ENCODE measurements around the gene CTSA.
"Not testable (repeated sequence)": the region's sequence is repeated elsewhere in the genome, so short reads cannot be mapped to it uniquely, and the experiment has no call there.

Gene CTSA

GRCh38 chr20:45857114-45857881 lies 33.8 kb upstream of the CTSA start, which contains the start of the genes ACOT8 and ZSWIM3:
Gene ACOT8 (minus strand): TSS chr20:45857392. CDS start chr20:45857315, 77 bp downstream.
Gene ZSWIM3 (plus strand): TSS chr20:45857614. CDS start chr20:45857826, 212 bp downstream.
- ATAC-seq (replicated peaks) (peak; percentile 94), DNase-seq (peak; percentile 94 to 96 (median 96))
- no peaks in the 10 kb centered on the region for H3K27me3 Mint-ChIP-seq
- peaks cover 26 to 39% of the 10 kb centered on the region in 2 donors for H3K4me1 Mint-ChIP-seq (ENCODE audit: low read depth in 2 of 2)
- peaks cover 36% of the 10 kb centered on the region for H3K36me3 Mint-ChIP-seq (ENCODE audit: insufficient read depth)
- H3K27ac Mint-ChIP-seq = peak within 1 kb of the TSS; percentile 96 to 97
- H3K4me3 Mint-ChIP-seq = peak within 1 kb of the TSS; percentile 97 to 99
- H3K9me3 Mint-ChIP-seq = no peaks in the 10 kb centered on the region

GRCh38 chr20:45857882-45858216 lies 33.3 kb upstream of the CTSA start:
- peaks cover 26 to 39% of the 10 kb centered on the region in 2 donors for H3K4me1 Mint-ChIP-seq (ENCODE audit: low read depth in 2 of 2)
- ATAC-seq (replicated peaks) (peak; percentile 14), DNase-seq (no peak)
- peak overlapping the region; percentile 96 to 97 for H3K27ac Mint-ChIP-seq
- peak overlapping the region; percentile 97 to 99 for H3K4me3 Mint-ChIP-seq
- no peaks in the 10 kb centered on the region for H3K27me3 Mint-ChIP-seq
- peaks cover 34% of the 10 kb centered on the region for H3K36me3 Mint-ChIP-seq (ENCODE audit: insufficient read depth)
- no peaks in the 10 kb centered on the region for H3K9me3 Mint-ChIP-seq

- H3K27ac Mint-ChIP-seq = no peak overlapping the region
- peaks cover 23% of the 10 kb centered on the region for H3K36me3 Mint-ChIP-seq (ENCODE audit: insufficient read depth)
- no peak for DNase-seq
These were observed 31.2 kb upstream of the CTSA start for GRCh38 chr20:45859916-45860315.

GRCh38 chr20:45860560-45861220 lies 30.4 kb upstream of the CTSA start:
- Mint-ChIP-seq H3K4me1 (ENCODE audit: low read depth in 2 of 2) (peaks cover 23 to 28% of the 10 kb centered on the region in 2 donors), H3K9me3 (no peaks in the 10 kb centered on the region), H3K27ac (no peak overlapping the region), H3K4me3 (no peak overlapping the region), H3K27me3 (no peaks in the 10 kb centered on the region), H3K36me3 (ENCODE audit: insufficient read depth) (peaks cover 23% of the 10 kb centered on the region)
- no peak for ATAC-seq (replicated peaks)
- DNase-seq = no peak

More at GRCh38 chr20:45859916-45860315, 31.2 kb upstream of the CTSA start:
- H3K4me1 Mint-ChIP-seq (ENCODE audit: low read depth in 2 of 2) = peaks cover 25 to 33% of the 10 kb centered on the region in 2 donors
- no peaks in the 10 kb centered on the region for H3K27me3 Mint-ChIP-seq
- ATAC-seq (replicated peaks) = no peak
- H3K9me3 Mint-ChIP-seq = no peaks in the 10 kb centered on the region
- H3K4me3 Mint-ChIP-seq = no peak overlapping the region

- no peak overlapping the region for H3K4me3 Mint-ChIP-seq
- peaks cover 18 to 22% of the 10 kb centered on the region in 2 donors for H3K4me1 Mint-ChIP-seq (ENCODE audit: low read depth in 2 of 2)
- H3K27ac Mint-ChIP-seq = no peak overlapping the region
- H3K27me3 Mint-ChIP-seq = no peaks in the 10 kb centered on the region
- H3K9me3 Mint-ChIP-seq = no peaks in the 10 kb centered on the region
- peaks cover 23% of the 10 kb centered on the region for H3K36me3 Mint-ChIP-seq (ENCODE audit: insufficient read depth)
- ATAC-seq (replicated peaks) (no peak), DNase-seq (no peak)
These were observed 29.7 kb upstream of the CTSA start for GRCh38 chr20:45861221-45862075.

- ATAC-seq (replicated peaks) (no peak), DNase-seq (no peak)
- no peaks in the 10 kb centered on the region for H3K27me3 Mint-ChIP-seq
- H3K4me3 Mint-ChIP-seq = no peak overlapping the region
- H3K9me3 Mint-ChIP-seq = no peaks in the 10 kb centered on the region
- peaks cover 8% of the 10 kb centered on the region for H3K36me3 Mint-ChIP-seq (ENCODE audit: insufficient read depth)
- H3K4me1 Mint-ChIP-seq (ENCODE audit: low read depth in 2 of 2) = peaks cover 2 to 8% of the 10 kb centered on the region in 2 donors
- peak overlapping the region in 1 of 2 donors; percentile 23 for H3K27ac Mint-ChIP-seq
These were observed 27.3 kb upstream of the CTSA start for GRCh38 chr20:45863543-45864470.

GRCh38 chr20:45866454-45866853 lies 24.7 kb upstream of the CTSA start:
- ATAC-seq (replicated peaks) (no peak), DNase-seq (no peak)
- Mint-ChIP-seq H3K4me3 (no peak overlapping the region), H3K9me3 (no peaks in the 10 kb centered on the region), H3K36me3 (ENCODE audit: insufficient read depth) (peaks cover 10% of the 10 kb centered on the region), H3K27me3 (no peaks in the 10 kb centered on the region), H3K27ac (no peak overlapping the region), H3K4me1 (ENCODE audit: low read depth in 2 of 2) (no peaks in the 10 kb centered on the region)

- H3K4me1 Mint-ChIP-seq (ENCODE audit: low read depth in 2 of 2) = no peaks in the 10 kb centered on the region
- DNase-seq (no peak), ATAC-seq (replicated peaks) (no peak)
- H3K36me3 Mint-ChIP-seq (ENCODE audit: insufficient read depth) = peaks cover 10% of the 10 kb centered on the region
- no peak overlapping the region for H3K4me3 Mint-ChIP-seq
- no peaks in the 10 kb centered on the region for H3K27me3 Mint-ChIP-seq
- H3K9me3 Mint-ChIP-seq = no peaks in the 10 kb centered on the region
- H3K27ac Mint-ChIP-seq = no peak overlapping the region
These were observed 23.9 kb upstream of the CTSA start for GRCh38 chr20:45867136-45867818.

- ATAC-seq (replicated peaks) (no peak), DNase-seq (no peak)
- H3K27ac Mint-ChIP-seq = no peak overlapping the region
- H3K4me3 Mint-ChIP-seq = no peak overlapping the region
- peaks cover 10% of the 10 kb centered on the region for H3K36me3 Mint-ChIP-seq (ENCODE audit: insufficient read depth)
- H3K27me3 Mint-ChIP-seq = no peaks in the 10 kb centered on the region
- no peaks in the 10 kb centered on the region for H3K4me1 Mint-ChIP-seq (ENCODE audit: low read depth in 2 of 2)
- H3K9me3 Mint-ChIP-seq = no peaks in the 10 kb centered on the region
These were observed 23.3 kb upstream of the CTSA start for GRCh38 chr20:45867819-45868176.

- Mint-ChIP-seq H3K4me3 (no peak overlapping the region), H3K9me3 (no peaks in the 10 kb centered on the region), H3K36me3 (ENCODE audit: insufficient read depth) (peaks cover 7% of the 10 kb centered on the region), H3K4me1 (ENCODE audit: low read depth in 2 of 2) (no peaks in the 10 kb centered on the region), H3K27me3 (no peaks in the 10 kb centered on the region), H3K27ac (no peak overlapping the region)
- ATAC-seq (replicated peaks) (no peak), DNase-seq (no peak)
These were observed 18.5 kb upstream of the CTSA start for GRCh38 chr20:45872626-45873025.

- no peak overlapping the region for H3K27ac Mint-ChIP-seq
- DNase-seq (no peak), ATAC-seq (replicated peaks) (no peak)
- H3K36me3 Mint-ChIP-seq (ENCODE audit: insufficient read depth) = peaks cover 7% of the 10 kb centered on the region
- no peaks in the 10 kb centered on the region for H3K27me3 Mint-ChIP-seq
- no peak overlapping the region for H3K4me3 Mint-ChIP-seq
- H3K9me3 Mint-ChIP-seq = no peaks in the 10 kb centered on the region
- no peaks in the 10 kb centered on the region for H3K4me1 Mint-ChIP-seq (ENCODE audit: low read depth in 2 of 2)
These were observed 17.6 kb upstream of the CTSA start for GRCh38 chr20:45873409-45874103.

- not testable (repeated sequence) for H3K4me3 Mint-ChIP-seq; H3K27ac Mint-ChIP-seq; ATAC-seq (replicated peaks); H3K9me3 Mint-ChIP-seq; DNase-seq; H3K4me1 Mint-ChIP-seq (ENCODE audit: low read depth in 2 of 2); H3K36me3 Mint-ChIP-seq (ENCODE audit: insufficient read depth); H3K27me3 Mint-ChIP-seq
These were observed 17.0 kb upstream of the CTSA start for GRCh38 chr20:45874104-45874481.

All from effector memory CD8-positive, alpha-beta T cell (primary cell).